H1 (cell line): Measurements from ENCODE around the gene XPO5. TPM values are rescaled to one million over a fixed set of nuclear protein-coding genes. Genes with fewer than 3 reads are reported as not detected.

Source experiments
- CTCF ChIA-PET: fragments of 300-600 bp; sonication (Branson Sonifier 250); formaldehyde crosslinking; loops from one replicate; lab custom pipeline; 2021; ENCODE audit not compliant: partially characterized antibody; lab: Charles Lee
- POLR2A ChIA-PET: fragments of 300-600 bp; sonication (Branson Sonifier 250); formaldehyde crosslinking; loops from one replicate; lab custom pipeline; 2021; ENCODE audit warnings: inconsistent platforms; ENCODE audit not compliant: partially characterized antibody; lab: Charles Lee
- DNase-seq, 2 experiments: peaks; one replicate each; pipeline versions ENCODE4 v3.0.0 to v3.0.0-alpha.2; 2010 to 2022; ENCODE audit warnings: low spot score in 2 of 2, low read depth in 1 of 2, mixed read lengths in 1 of 2
- FAIRE-seq: peaks from 2 replicates; lab custom pipeline; 2011; peaks lifted over from hg19 to GRCh38; lab: Jason Lieb, UNC
- H2AFZ ChIP-seq: 2 replicates; pipeline ENCODE4 v1.8.1; 2012; ENCODE audit warnings: low read length, inconsistent platforms
- H2AK5ac ChIP-seq: 2 replicates; pipeline ENCODE4 v1.6.1; 2013; ENCODE audit warnings: low read depth, low read length
- H2BK120ac ChIP-seq: replicated peaks from 2 replicates; pipeline ENCODE3; 2013; ENCODE audit warnings: low read depth, low read length, inconsistent platforms
- H2BK12ac ChIP-seq: 2 replicates; pipeline ENCODE4 v1.6.1; 2013; ENCODE audit warnings: low read depth, low read length
- H2BK15ac ChIP-seq: 2 replicates; pipeline ENCODE4 v1.6.1; 2013; ENCODE audit warnings: low read length
- H2BK20ac ChIP-seq: 2 replicates; pipeline ENCODE4 v1.6.1; 2013; ENCODE audit warnings: low read length
- H2BK5ac ChIP-seq: 2 replicates; pipeline ENCODE4 v1.6.1; 2013; ENCODE audit warnings: low read depth, low read length
- H3K14ac ChIP-seq: 2 replicates; pipeline ENCODE4 v1.6.1; 2013; ENCODE audit warnings: inconsistent platforms; ENCODE audit not compliant: insufficient read length
- H3K18ac ChIP-seq: 2 replicates; pipeline ENCODE4 v1.6.1; 2013; ENCODE audit warnings: low read length; ENCODE audit errors: extremely low read depth
- H3K23ac ChIP-seq: 2 replicates; pipeline ENCODE4 v1.6.1; 2013; ENCODE audit warnings: inconsistent platforms; ENCODE audit not compliant: insufficient read length
- H3K23me2 ChIP-seq: 2 replicates; pipeline ENCODE4 v1.6.1; 2013; ENCODE audit warnings: low read depth, low read length
- H3K27ac ChIP-seq: 2 replicates; pipeline ENCODE4 v1.6.1; 2011; ENCODE audit warnings: low read depth, low read length, inconsistent platforms
- H3K27me3 ChIP-seq, 4 experiments: replicated peaks in 1 of 4; 1 replicate in 1 of 4; 2 replicates in 3 of 4; pipeline versions ENCODE4 v1.6.1 to v1.8.1; 2011 to 2013; ENCODE audit warnings: low read length in 3 of 4, mild to moderate bottlenecking in 3 of 4, inconsistent platforms in 2 of 4, mixed read lengths in 2 of 4, moderate library complexity in 1 of 4; ENCODE audit not compliant: control insufficient read depth in 3 of 4, insufficient read depth in 3 of 4; ENCODE audit errors: extremely low read depth in 1 of 4
- H3K36me3 ChIP-seq, 4 experiments: 2 replicates each; pipeline versions ENCODE4 v1.6.1 to v1.8.1; 2011 to 2013; ENCODE audit warnings: mild to moderate bottlenecking in 4 of 4, low read length in 3 of 4, moderate library complexity in 2 of 4, control low read depth in 1 of 4, inconsistent platforms in 1 of 4; ENCODE audit not compliant: insufficient read depth in 4 of 4, control insufficient read depth in 2 of 4
- H3K4ac ChIP-seq: replicated peaks from 2 replicates; pipeline ENCODE3; 2013; ENCODE audit warnings: low read length, low read depth, mixed read lengths, inconsistent platforms; ENCODE audit not compliant: insufficient read length
- H3K4me1 ChIP-seq, 4 experiments: replicated peaks in 1 of 4; 1 replicate in 1 of 4; 2 replicates in 3 of 4; pipeline versions ENCODE4 v1.6.1 to v1.8.1; 2011 to 2013; ENCODE audit warnings: low read length in 3 of 4, inconsistent platforms in 2 of 4, mixed read lengths in 1 of 4; ENCODE audit not compliant: insufficient read depth in 4 of 4, control insufficient read depth in 3 of 4
- H3K4me2 ChIP-seq, 2 experiments: 2 replicates each; pipeline versions ENCODE4 v1.6.1 to v1.8.1; 2011 to 2013; ENCODE audit warnings: low read depth in 2 of 2, low read length in 2 of 2, control low read depth in 1 of 2, inconsistent platforms in 1 of 2, mild to moderate bottlenecking in 1 of 2; ENCODE audit not compliant: insufficient read depth in 1 of 2
- H3K4me3 ChIP-seq, 4 experiments: fragments of 200-600, 300-600 bp in 1 of 4; sonication (generic), shearing (Covaris generic), sonication (Bioruptor Twin) in 1 of 4; 2 replicates each; pipeline versions ENCODE4 v1.5.1 to v1.8.1; 2011 to 2016; ENCODE audit warnings: low read length in 4 of 4, low read depth in 3 of 4, control low read depth in 2 of 4, inconsistent platforms in 2 of 4, mild to moderate bottlenecking in 2 of 4, mixed read lengths in 1 of 4, moderate library complexity in 1 of 4; ENCODE audit not compliant: insufficient read depth in 2 of 4; ENCODE audit errors: extremely low read depth in 1 of 4
- H3K56ac ChIP-seq: replicated peaks from 2 replicates; pipeline ENCODE3; 2013; ENCODE audit warnings: low read depth, mild to moderate bottlenecking, mixed read lengths, low read length, inconsistent platforms; ENCODE audit not compliant: insufficient read length
- H3K79me1 ChIP-seq: 2 replicates; pipeline ENCODE4 v1.6.1; 2013; ENCODE audit warnings: low read depth, low read length, control low read depth
- H3K79me2 ChIP-seq, 2 experiments: 2 replicates each; pipeline versions ENCODE4 v1.6.1 to v1.8.1; 2012 to 2013; ENCODE audit warnings: low read length in 2 of 2, mild to moderate bottlenecking in 2 of 2, inconsistent platforms in 1 of 2; ENCODE audit not compliant: insufficient read depth in 2 of 2, control insufficient read depth in 1 of 2
- H3K9ac ChIP-seq, 4 experiments: replicated peaks in 1 of 4; 1 replicate in 1 of 4; 2 replicates in 3 of 4; pipeline versions ENCODE4 v1.6.1 to v1.8.1; 2011 to 2013; ENCODE audit warnings: low read depth in 3 of 4, low read length in 3 of 4, control low read depth in 2 of 4, mild to moderate bottlenecking in 2 of 4, moderate library complexity in 2 of 4, inconsistent platforms in 1 of 4; ENCODE audit errors: extremely low read depth in 1 of 4
- H3K9me3 ChIP-seq, 2 experiments: 2 replicates each; pipeline versions ENCODE4 v1.6.1 to v1.8.1; 2012 to 2013; ENCODE audit warnings: mild to moderate bottlenecking in 2 of 2, moderate library complexity in 2 of 2, control low read depth in 1 of 2, inconsistent platforms in 1 of 2, low read depth in 1 of 2, low read length in 1 of 2, mixed read lengths in 1 of 2; ENCODE audit not compliant: insufficient read depth in 2 of 2
- H4K20me1 ChIP-seq, 2 experiments: replicated peaks in 1 of 2; 2 replicates each; pipeline versions ENCODE3 to v1.8.1; 2011 to 2013; ENCODE audit warnings: inconsistent platforms in 2 of 2, low read length in 2 of 2, mild to moderate bottlenecking in 1 of 2; ENCODE audit not compliant: insufficient read depth in 2 of 2, control insufficient read depth in 1 of 2
- H4K5ac ChIP-seq: 2 replicates; pipeline ENCODE4 v1.6.1; 2013; ENCODE audit warnings: low read length, low read depth, mixed read lengths, inconsistent platforms; ENCODE audit not compliant: insufficient read length
- H4K8ac ChIP-seq: 2 replicates; pipeline ENCODE4 v1.8.0; 2013; ENCODE audit warnings: mild to moderate bottlenecking, moderate library complexity, low read length, inconsistent platforms; ENCODE audit not compliant: insufficient read depth; ENCODE audit errors: extremely low read depth
- H4K91ac ChIP-seq: replicated peaks from 2 replicates; pipeline ENCODE3; 2013; ENCODE audit warnings: low read length, mixed read lengths, inconsistent platforms; ENCODE audit not compliant: insufficient read length
- JUND ChIP-seq: IDR thresholded peaks from 2 replicates; pipeline ENCODE4 v1.6.1; 2011; ENCODE audit warnings: mild to moderate bottlenecking, improper control_type of control experiment, low read length
- MAFK ChIP-seq: IDR thresholded peaks from 2 replicates; pipeline ENCODE4 v1.6.1; 2012; ENCODE audit warnings: low read depth, mild to moderate bottlenecking, improper control_type of control experiment, low read length
- WGBS, 2 experiments: shearing (Covaris generic) in 1 of 2; methylation state at CpG; one replicate each; pipeline versions ENCODE4 v1.1.6 to v1.1.7; 2013 to 2015; ENCODE audit warnings: low lambda C conversion rate in 2 of 2, mixed read lengths in 2 of 2, inconsistent platforms in 1 of 2, low coverage in 1 of 2, missing lambda C conversion rate in 1 of 2; ENCODE audit not compliant: insufficient replicate concordance in 2 of 2, insufficient coverage in 1 of 2, insufficient read length in 1 of 2; ENCODE audit errors: extremely low coverage in 1 of 2, missing lambda C conversion rate in 1 of 2; 5-methylcytosine and 5-hydroxymethylcytosine counted together
- polyA plus RNA-seq, 7 experiments: library from polyadenylated mRNA; depleted of rRNA in 3 of 7; stranded (reverse) in 5 of 7; unstranded in 2 of 7; fragments of >200 nt in 5 of 7; fragments of 200-250 nt in 2 of 7; gene quantifications; 1 replicate in 5 of 7; 2 replicates in 1 of 7; 4 replicates in 1 of 7; pipeline versions ENCODE4 v1.2.1 to v1.2.3, GENCODE V29; 2011 to 2013; ENCODE audit warnings: missing spikeins in 2 of 7, mixed read lengths in 2 of 7
- total RNA-seq: library from RNA; stranded (reverse); fragmentation: NEBNext Ultra II Directional; extraction: Animal tissue kit (Norgen Biotek cat#: 25700); gene quantifications from 2 replicates; pipeline ENCODE4 v1.2.1, GENCODE V29; 2021

The XPO5 gene
- total and polyA plus RNA-seq, 2 of the 8 experiments (the other 6 are each of a cell fraction or from before 2014, with no cell fraction given) = 80.6 to 95.7 TPM

- H2BK20ac ChIP-seq = no peak overlapping the region
- no peaks in the 10 kb centered on the region for H3K4me1 ChIP-seq
- H3K9ac ChIP-seq = no peak overlapping the region
- no peaks in the 10 kb centered on the region for H3K27me3 ChIP-seq
- H2AK5ac ChIP-seq = no peak overlapping the region
- H3K23me2 ChIP-seq = no peaks in the 10 kb centered on the region
- H4K5ac ChIP-seq = no peak overlapping the region
- H4K8ac ChIP-seq = no peak overlapping the region
- no peak for TF ChIP-seq JUND
- no peak for TF ChIP-seq MAFK
- H2AFZ ChIP-seq = no peak overlapping the region
- H3K79me2 ChIP-seq = no peaks in the 10 kb centered on the region
- H4K91ac ChIP-seq = no peak overlapping the region
- no peak overlapping the region for H2BK15ac ChIP-seq
- no peak overlapping the region for H2BK5ac ChIP-seq
- peaks cover 0 to 1% of the 10 kb centered on the region in 2 experiments for H4K20me1 ChIP-seq
- no peak overlapping the region for H3K18ac ChIP-seq
- no peak overlapping the region for H2BK12ac ChIP-seq
- DNase-seq (no peak), FAIRE-seq (no peak)
- no peak overlapping the region for H3K27ac ChIP-seq
- no peaks in the 10 kb centered on the region for H3K9me3 ChIP-seq
- WGBS, 2 experiments = 100% methylated on average over 1 of the region's 1 CpG; no CpG with 5 or more reads in 1 of the 2 experiments
- no peak overlapping the region for H3K23ac ChIP-seq
- no peak overlapping the region for H2BK120ac ChIP-seq
- no peak overlapping the region for H3K14ac ChIP-seq
- ChIA-PET POLR2A (interaction anchor here (0.9 to 3.5 kb wide), 7 partner anchors 9 to 59 kb away, joined by 3 to 10 read pairs (median 4); partner anchors contain the start of genes GTPBP2, POLH and XPO5), CTCF (interaction anchor here (0.6 to 3.6 kb wide), 11 partner anchors 8 to 470 kb away, joined by 3 to 23 read pairs (median 5); partner anchors contain the start of gene GTPBP2)
- H3K36me3 ChIP-seq = peaks cover 5 to 13% (median 10%) of the 10 kb centered on the region in 4 experiments; a peak in 7 of 8 replicates
- no peaks in the 10 kb centered on the region for H3K79me1 ChIP-seq
- no peak overlapping the region for H3K4ac ChIP-seq
- H3K56ac ChIP-seq = no peak overlapping the region
- H3K4me2 ChIP-seq = no peak overlapping the region
- no peak overlapping the region for H3K4me3 ChIP-seq
Measured at GRCh38 chr6:43609402-43609801, 33.6 kb upstream of the XPO5 start.
